Retinal pigment epithelial cell (primary cell): ENCODE measurements around the gene CBX6.

Experiments used
- DNase-seq: peaks from one replicate; pipeline ENCODE4 v3.0.0-alpha.2; 2010; ENCODE audit warnings: low read depth
- H3K4me3 ChIP-seq: 2 replicates; pipeline ENCODE4 v1.5.1; 2011; ENCODE audit warnings: mild to moderate bottlenecking, low read length, control low read depth, moderate library complexity
- CTCF ChIP-seq: conservative IDR thresholded peaks from 2 replicates; pipeline ENCODE4 v1.5.1; 2011; ENCODE audit warnings: low read depth, low read length, control low read depth, inconsistent platforms

The CBX6 gene

GRCh38 chr22:38881997-38882879 lies 10.2 kb upstream of the CBX6 start:
- no peak for TF ChIP-seq CTCF
- no peak for DNase-seq
- H3K4me3 ChIP-seq = no peak overlapping the region

GRCh38 chr22:38881464-38881871 lies 9.5 kb upstream of the CBX6 start:
- DNase-seq = no peak
- TF ChIP-seq CTCF = no peak
- H3K4me3 ChIP-seq = no peak overlapping the region

GRCh38 chr22:38879961-38880360 lies 7.9 kb upstream of the CBX6 start:
- DNase-seq = no peak
- no peak for TF ChIP-seq CTCF
- no peak overlapping the region for H3K4me3 ChIP-seq

- no peak for TF ChIP-seq CTCF
- DNase-seq = no peak
- no peak overlapping the region for H3K4me3 ChIP-seq
Measured at GRCh38 chr22:38879108-38879729, 7.2 kb upstream of the CBX6 start.

- TF ChIP-seq CTCF = no peak
- no peak overlapping the region for H3K4me3 ChIP-seq
- no peak for DNase-seq
Measured at GRCh38 chr22:38878001-38878400, 6.0 kb upstream of the CBX6 start.

GRCh38 chr22:38874529-38875222 lies 2.7 kb upstream of the CBX6 start:
- DNase-seq = no peak
- no peak overlapping the region for H3K4me3 ChIP-seq
- TF ChIP-seq CTCF = no peak
